SJCRH30 (cell line): ENCODE results near the gene GALM. TPM values are rescaled to one million over a fixed set of nuclear protein-coding genes. Genes with fewer than 3 reads are reported as not detected.
"Not testable (repeated sequence)": the region's sequence is repeated elsewhere in the genome, so short reads cannot be mapped to it uniquely, and the experiment has no call there.

Source experiments
- DNase-seq, 2 experiments: peaks; one replicate each; pipeline ENCODE4 v3.0.0-alpha.2; 2015 to 2020
- H3K27ac ChIP-seq: fragments of 250-450 bp; sonication (Bioruptor Pico); 2 replicates; pipeline ENCODE4 v1.5.1; 2020; ENCODE audit warnings: mild to moderate bottlenecking, moderate library complexity
- H3K27me3 ChIP-seq: fragments of 250-450 bp; sonication (Bioruptor Pico); 2 replicates; pipeline ENCODE4 v1.5.1; 2020; ENCODE audit warnings: mild to moderate bottlenecking, moderate library complexity
- H3K36me3 ChIP-seq: fragments of 250-450 bp; sonication (Bioruptor Pico); 2 replicates; pipeline ENCODE4 v1.5.1; 2020; ENCODE audit warnings: mild to moderate bottlenecking, moderate library complexity
- H3K4me1 ChIP-seq: fragments of 250-450 bp; sonication (Bioruptor Pico); 2 replicates; pipeline ENCODE4 v1.5.1; 2020; ENCODE audit warnings: mild to moderate bottlenecking, moderate library complexity
- H3K4me3 ChIP-seq: fragments of 250-450 bp; sonication (Bioruptor Pico); 2 replicates; pipeline ENCODE4 v1.5.1; 2020; ENCODE audit warnings: mild to moderate bottlenecking, moderate library complexity
- H3K9me3 ChIP-seq: fragments of 250-450 bp; sonication (Bioruptor Pico); replicated peaks from 2 replicates; pipeline ENCODE4 v1.5.1; 2020; ENCODE audit warnings: mild to moderate bottlenecking, moderate library complexity
- total RNA-seq: library from RNA; depleted of rRNA; stranded (reverse); fragments of >200 nt; shearing (Covaris generic); gene quantifications from 2 replicates; pipeline ENCODE4 v1.2.3, GENCODE V29; 2014

The GALM gene
- total RNA-seq, 1 experiment from 2014 or later: 19.6 TPM

DNA sequence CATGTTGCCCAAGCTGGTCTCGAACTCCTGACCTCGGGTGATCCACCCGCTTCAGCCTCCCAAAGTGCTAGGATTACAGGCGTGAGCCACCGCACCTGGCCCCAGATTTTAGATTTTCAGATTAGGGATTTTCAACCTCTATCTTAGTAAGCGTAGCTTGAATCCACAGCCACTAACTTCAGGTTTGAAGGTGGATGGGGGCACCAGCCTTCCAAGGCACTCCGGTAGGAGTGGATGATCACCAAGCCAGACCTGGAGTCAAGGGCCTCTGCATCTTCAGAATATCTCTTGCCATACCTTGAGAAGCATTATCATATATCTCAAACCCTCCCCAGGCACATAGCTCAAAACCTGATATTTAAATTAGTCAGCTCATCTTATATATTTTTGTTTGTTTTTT, 17.9 kb downstream of the GALM start:
- H3K4me1 ChIP-seq: no peaks in the 10 kb centered on the region

GRCh38 chr2:38685116-38685735, 19.3 kb downstream of the GALM start:
- Histone ChIP-seq H3K9me3 (no peaks in the 10 kb centered on the region), H3K27ac (no peak overlapping the region), H3K27me3 (no peaks in the 10 kb centered on the region), H3K4me1 (no peaks in the 10 kb centered on the region), H3K36me3 (peaks cover 10% of the 10 kb centered on the region), H3K4me3 (no peak overlapping the region)
- no peak for DNase-seq

More for the DNA sequence above, 17.9 kb downstream of the GALM start:
- Histone ChIP-seq H3K4me3 (no peak overlapping the region), H3K27me3 (no peaks in the 10 kb centered on the region), H3K27ac (no peak overlapping the region), H3K36me3 (peaks cover 11% of the 10 kb centered on the region), H3K9me3 (no peaks in the 10 kb centered on the region)
- DNase-seq: no peak

GRCh38 chr2:38690499-38691420, 24.8 kb downstream of the GALM start:
- Histone ChIP-seq H3K4me3 (no peak overlapping the region), H3K9me3 (no peaks in the 10 kb centered on the region), H3K36me3 (peaks cover 4% of the 10 kb centered on the region; the same call in 1 of the 2 replicates), H3K4me1 (peaks cover 8% of the 10 kb centered on the region; the same call in 1 of the 2 replicates), H3K27me3 (no peaks in the 10 kb centered on the region), H3K27ac (no peak overlapping the region)
- peak in 1 of 2 experiments; percentile 22 for DNase-seq

DNA sequence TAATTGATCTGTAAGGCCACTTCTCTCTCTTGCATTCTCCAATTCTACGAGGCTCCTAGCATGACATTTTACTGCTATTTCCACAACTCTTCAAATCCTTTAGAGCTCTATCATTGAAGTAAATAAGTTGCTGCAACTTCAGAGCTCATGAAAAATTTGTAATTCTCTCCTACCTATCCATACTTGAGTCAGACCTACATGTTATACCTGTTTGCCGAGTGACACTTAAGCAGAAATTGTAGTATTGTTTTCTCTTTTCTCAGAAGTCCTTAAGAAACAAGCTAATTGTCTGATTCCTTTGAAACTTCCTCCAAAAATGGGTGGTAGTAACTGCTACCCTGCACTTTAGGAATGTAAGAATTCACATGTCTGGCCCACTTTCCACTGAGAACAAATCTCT, 26.1 kb downstream of the GALM start:
- Histone ChIP-seq H3K36me3 (peaks cover 2% of the 10 kb centered on the region; the same call in 1 of the 2 replicates), H3K27me3 (no peaks in the 10 kb centered on the region), H3K4me1 (peaks cover 8% of the 10 kb centered on the region; the same call in 1 of the 2 replicates), H3K4me3 (no peak overlapping the region), H3K27ac (no peak overlapping the region), H3K9me3 (no peaks in the 10 kb centered on the region)
- DNase-seq: no peak

DNA sequence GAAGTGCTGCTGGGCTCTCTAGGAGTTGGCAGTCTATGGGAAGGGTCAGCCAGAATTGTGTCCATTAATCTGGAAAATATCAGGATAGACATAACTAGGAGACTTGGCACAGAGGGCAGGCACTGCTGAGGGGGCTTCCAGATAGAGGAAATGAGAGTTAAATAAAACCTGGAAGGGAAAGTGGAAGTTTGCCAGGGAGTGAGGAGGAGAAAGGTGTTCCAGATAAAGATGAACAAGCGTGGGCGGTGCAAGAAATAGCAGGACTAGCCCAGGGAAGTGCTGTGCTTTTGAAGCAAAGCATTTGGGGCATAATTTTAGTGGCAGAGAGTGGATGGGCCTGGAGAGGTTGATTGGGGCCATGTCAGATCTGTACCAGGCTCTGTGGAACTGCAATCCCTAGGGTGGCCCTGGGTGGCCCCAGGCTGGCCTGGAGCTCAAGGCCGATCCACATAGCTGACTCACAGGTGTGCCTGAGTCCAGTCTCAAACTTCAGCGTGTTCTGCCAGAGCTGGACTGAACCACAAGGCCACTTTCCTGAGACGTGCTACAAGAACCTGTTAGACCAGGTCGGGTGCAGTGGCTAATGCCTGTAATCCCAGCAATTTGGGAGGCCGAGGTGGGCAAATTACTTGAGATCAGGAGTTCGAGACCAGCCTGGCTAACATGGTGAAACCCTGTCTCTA, 26.9 kb downstream of the GALM start:
- Histone ChIP-seq H3K4me1 (peaks cover 8% of the 10 kb centered on the region; the same call in 1 of the 2 replicates), H3K4me3 (no peak overlapping the region), H3K27me3 (no peaks in the 10 kb centered on the region), H3K36me3 (peaks cover 2% of the 10 kb centered on the region; the same call in 1 of the 2 replicates), H3K9me3 (no peaks in the 10 kb centered on the region), H3K27ac (no peak overlapping the region)
- no peak for DNase-seq

- no peak overlapping the region for H3K27ac ChIP-seq
- peaks cover 4% of the 10 kb centered on the region; the same call in 1 of the 2 replicates for H3K9me3 ChIP-seq
- no peaks in the 10 kb centered on the region for H3K27me3 ChIP-seq
- H3K4me3 ChIP-seq: no peak overlapping the region
- H3K4me1 ChIP-seq: peaks cover 5% of the 10 kb centered on the region
- DNase-seq: no peak
- H3K36me3 ChIP-seq: no peaks in the 10 kb centered on the region; the same call in 1 of the 2 replicates
Observed at GRCh38 chr2:38697116-38697840, 31.4 kb downstream of the GALM start.

GRCh38 chr2:38698467-38699003, 32.6 kb downstream of the GALM start:
- Histone ChIP-seq H3K27ac (no peak overlapping the region), H3K9me3 (peaks cover 4% of the 10 kb centered on the region; the same call in 1 of the 2 replicates), H3K27me3 (no peaks in the 10 kb centered on the region), H3K36me3 (no peaks in the 10 kb centered on the region; the same call in 1 of the 2 replicates), H3K4me3 (no peak overlapping the region), H3K4me1 (peaks cover 12% of the 10 kb centered on the region)
- DNase-seq: no peak

DNA sequence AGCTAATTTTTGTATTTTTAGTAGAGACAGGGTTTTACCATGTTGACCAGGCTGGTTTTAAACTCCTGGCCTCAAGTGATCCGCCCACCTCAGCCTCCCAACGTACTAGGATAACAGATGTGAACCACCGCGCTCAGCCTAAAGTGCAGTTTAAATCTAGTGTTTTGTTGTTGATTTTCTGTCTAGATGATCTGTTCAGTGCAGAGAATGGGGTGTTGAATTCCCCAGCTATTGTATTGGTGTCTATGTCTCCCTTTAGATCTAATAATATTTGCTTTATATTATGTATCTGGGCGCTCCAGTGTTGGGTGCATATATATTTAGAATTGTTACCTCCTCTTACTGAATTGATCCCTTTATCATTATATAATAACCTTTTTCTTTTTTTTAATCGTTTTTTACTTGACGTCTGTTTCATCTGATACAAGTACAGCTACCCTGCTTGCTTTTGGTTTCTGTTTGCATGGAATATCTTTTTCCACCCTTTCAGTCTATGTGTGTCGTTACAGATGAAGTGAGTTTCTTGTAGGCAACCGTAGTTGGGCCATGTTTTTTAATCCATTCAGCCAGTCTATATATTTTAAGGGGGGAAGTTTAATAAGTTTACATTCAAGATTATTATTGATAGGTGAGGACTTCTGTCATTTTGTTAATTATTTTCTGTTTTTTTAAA, 34.3 kb downstream of the GALM start:
- H3K27me3 ChIP-seq: no peaks in the 10 kb centered on the region
- no peak overlapping the region for H3K4me3 ChIP-seq
- peaks cover 4% of the 10 kb centered on the region; the same call in 1 of the 2 replicates for H3K9me3 ChIP-seq
- no peak overlapping the region for H3K27ac ChIP-seq
- H3K4me1 ChIP-seq: peaks cover 12% of the 10 kb centered on the region
- H3K36me3 ChIP-seq: no peaks in the 10 kb centered on the region
- DNase-seq: no peak

DNA sequence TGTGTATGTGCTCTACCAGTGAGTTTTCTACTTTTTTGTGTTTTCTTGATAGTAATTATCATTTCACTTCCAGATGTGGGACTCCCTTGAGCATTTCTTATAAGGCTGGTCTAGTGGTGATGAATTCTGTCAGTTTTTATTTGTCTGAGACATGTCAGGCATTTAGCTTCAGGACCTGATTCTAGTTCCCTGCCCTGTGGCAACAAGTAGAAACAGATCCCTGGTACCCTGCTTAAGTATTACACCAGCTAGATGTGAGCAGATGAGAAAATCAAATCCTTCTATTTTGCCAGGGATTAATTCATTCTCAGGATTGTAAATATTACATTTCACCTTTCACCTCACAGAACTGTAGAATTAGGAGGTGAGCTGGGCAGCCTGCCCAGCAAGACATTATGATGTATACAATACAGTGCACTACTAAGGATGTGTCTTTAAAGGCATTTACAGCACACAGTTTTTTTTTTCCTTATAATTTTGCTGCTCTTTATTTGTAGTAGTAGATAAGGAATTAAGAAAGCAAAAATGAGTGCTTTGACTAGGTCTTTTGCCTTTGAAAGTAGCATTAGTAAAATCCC, 35.1 kb downstream of the GALM start:
- Histone ChIP-seq H3K27ac (no peak overlapping the region), H3K4me3 (no peak overlapping the region), H3K36me3 (no peaks in the 10 kb centered on the region), H3K4me1 (peaks cover 12% of the 10 kb centered on the region), H3K27me3 (no peaks in the 10 kb centered on the region), H3K9me3 (peaks cover 4% of the 10 kb centered on the region; the same call in 1 of the 2 replicates)
- no peak for DNase-seq

- Histone ChIP-seq H3K4me1 (peaks cover 12% of the 10 kb centered on the region), H3K27me3 (no peaks in the 10 kb centered on the region), H3K9me3 (peaks cover 4% of the 10 kb centered on the region; the same call in 1 of the 2 replicates), H3K36me3 (no peaks in the 10 kb centered on the region), H3K4me3 (no peak overlapping the region), H3K27ac (no peak overlapping the region)
- DNase-seq: no peak
Observed at GRCh38 chr2:38701542-38701941, 35.6 kb downstream of the GALM start.

- Histone ChIP-seq H3K9me3 (peaks cover 4% of the 10 kb centered on the region; the same call in 1 of the 2 replicates), H3K36me3 (no peaks in the 10 kb centered on the region), H3K27ac (peak overlapping the region; percentile 48), H3K27me3 (no peaks in the 10 kb centered on the region), H3K4me1 (peaks cover 18% of the 10 kb centered on the region), H3K4me3 (no peak overlapping the region)
- DNase-seq: peak; percentile 64 to 85
Observed at GRCh38 chr2:38702413-38702812, 36.5 kb downstream of the GALM start.

DNA sequence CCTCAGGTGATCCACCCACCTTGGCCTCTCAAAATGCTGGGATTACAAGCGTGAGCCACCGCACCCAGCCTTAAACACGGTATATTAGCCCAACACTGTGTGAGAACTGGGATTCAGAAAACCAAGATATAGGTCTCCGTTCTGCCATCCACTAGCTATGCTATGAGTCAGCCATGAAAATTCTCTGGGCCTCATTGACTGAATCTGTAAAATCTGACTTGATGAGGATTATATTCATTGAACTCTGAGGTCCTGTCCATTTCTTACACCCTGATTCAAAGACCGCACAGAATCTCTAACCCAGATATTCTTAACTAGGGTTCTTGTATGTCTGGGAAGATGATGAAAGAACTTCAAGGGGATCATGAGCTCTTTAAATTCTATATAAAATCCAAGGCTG, 37.4 kb downstream of the GALM start:
- H3K9me3 ChIP-seq, H3K27me3 ChIP-seq, DNase-seq, H3K4me3 ChIP-seq, H3K27ac ChIP-seq, H3K36me3 ChIP-seq: not testable (repeated sequence)
- H3K4me1 ChIP-seq: peaks cover 19% of the 10 kb centered on the region

DNA sequence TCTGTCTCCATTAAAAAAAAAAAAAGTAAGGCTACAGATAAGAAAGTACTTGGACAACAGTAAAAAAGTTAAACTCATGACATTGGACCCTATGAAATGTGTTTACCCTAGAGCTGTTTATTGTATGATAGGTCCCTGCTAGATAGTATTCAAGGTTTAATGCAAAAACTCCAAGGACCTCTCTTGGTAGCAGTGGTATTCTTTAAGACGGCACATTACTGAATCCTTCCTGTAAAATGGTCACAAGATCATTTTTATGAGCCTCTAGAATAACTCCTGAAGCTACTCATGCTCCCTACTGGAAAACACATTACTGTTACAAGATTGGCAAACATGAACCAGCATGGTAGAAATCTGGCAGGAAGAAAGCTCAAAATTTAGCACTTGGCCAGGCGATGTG, 38.8 kb downstream of the GALM start:
- H3K27ac ChIP-seq: no peak overlapping the region

More for the DNA sequence above, 38.8 kb downstream of the GALM start:
- H3K9me3 ChIP-seq: peaks cover 4% of the 10 kb centered on the region; the same call in 1 of the 2 replicates
- H3K4me3 ChIP-seq: no peak overlapping the region
- H3K27me3 ChIP-seq: no peaks in the 10 kb centered on the region
- H3K4me1 ChIP-seq: peaks cover 19% of the 10 kb centered on the region
- H3K36me3 ChIP-seq: no peaks in the 10 kb centered on the region
- DNase-seq: no peak
